ENCODE data around the gene FAM174C.

The FAM174C gene

GRCh38 chr19:1275260-1275975, at the start of gene FAM174C:
Gene FAM174C, plus strand, starts transcription at chr19:1275530. Its CDS starts 20 bp downstream, at chr19:1275550.
- ATAC-seq (peak; percentile 87), DNase-seq (peak; percentile 97)

DNA sequence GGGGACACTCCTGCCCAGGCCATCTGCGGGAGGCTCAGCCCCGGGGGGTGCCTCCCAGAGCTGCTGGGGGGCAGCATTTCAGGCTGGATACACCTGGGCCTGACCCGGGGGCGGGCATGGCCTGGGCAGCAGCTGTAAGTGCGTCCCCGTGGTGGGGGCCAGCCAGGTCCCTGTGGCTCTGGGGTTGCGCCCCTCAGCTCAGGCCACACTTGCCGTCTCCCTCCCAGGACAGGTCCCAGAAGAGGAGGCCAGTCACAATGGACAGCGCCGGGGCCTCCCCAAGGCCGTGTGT, 49.2 kb upstream of the FAM174C start:
- no peak for ATAC-seq

DNA sequence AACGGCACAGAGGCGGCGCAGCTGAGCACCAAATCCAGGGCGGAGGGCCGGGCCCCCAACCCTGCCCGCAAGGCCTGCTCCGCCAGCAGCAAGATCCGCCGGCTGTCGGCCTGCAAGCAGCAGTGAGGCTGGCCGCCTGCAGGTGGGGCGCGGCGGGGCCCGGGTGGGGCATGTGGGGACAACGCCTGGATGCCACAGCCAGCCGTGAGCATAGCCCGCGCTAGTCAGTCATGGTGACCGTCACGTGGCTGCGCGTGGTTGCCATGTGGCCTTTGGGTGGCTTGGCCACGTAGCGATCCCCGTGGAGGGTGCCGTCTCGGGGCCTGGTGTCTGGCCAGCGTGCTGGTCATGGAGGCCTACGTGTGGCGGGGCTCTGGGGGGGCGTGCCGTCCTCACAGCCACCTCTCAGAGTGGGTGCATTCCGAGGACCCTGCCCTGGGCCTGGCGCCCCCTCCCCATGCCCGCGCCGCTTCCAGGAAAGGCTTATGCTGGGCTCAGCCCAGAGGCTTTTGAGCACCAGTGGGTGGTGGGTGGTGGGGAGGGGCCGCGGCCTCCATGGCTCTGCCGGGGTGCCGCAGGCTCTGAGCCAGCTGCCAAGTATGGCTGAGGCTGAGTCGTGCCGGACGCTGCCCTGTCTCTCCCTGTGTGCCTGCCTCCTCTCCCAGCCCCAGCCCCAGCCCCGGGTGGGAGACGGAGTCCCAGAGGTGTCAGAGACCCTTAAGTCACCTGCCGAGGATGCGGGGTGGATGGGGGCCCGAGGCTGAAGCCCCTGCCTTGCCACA, 48.6 kb upstream of the FAM174C start:
- no peak for DNase-seq
- no peak for ATAC-seq

More for the DNA sequence above, 49.2 kb upstream of the FAM174C start:
- DNase-seq: no peak

- ATAC-seq: no peak
- DNase-seq: no peak
These were observed 47.9 kb upstream of the FAM174C start for GRCh38 chr19:1227304-1228054.

DNA sequence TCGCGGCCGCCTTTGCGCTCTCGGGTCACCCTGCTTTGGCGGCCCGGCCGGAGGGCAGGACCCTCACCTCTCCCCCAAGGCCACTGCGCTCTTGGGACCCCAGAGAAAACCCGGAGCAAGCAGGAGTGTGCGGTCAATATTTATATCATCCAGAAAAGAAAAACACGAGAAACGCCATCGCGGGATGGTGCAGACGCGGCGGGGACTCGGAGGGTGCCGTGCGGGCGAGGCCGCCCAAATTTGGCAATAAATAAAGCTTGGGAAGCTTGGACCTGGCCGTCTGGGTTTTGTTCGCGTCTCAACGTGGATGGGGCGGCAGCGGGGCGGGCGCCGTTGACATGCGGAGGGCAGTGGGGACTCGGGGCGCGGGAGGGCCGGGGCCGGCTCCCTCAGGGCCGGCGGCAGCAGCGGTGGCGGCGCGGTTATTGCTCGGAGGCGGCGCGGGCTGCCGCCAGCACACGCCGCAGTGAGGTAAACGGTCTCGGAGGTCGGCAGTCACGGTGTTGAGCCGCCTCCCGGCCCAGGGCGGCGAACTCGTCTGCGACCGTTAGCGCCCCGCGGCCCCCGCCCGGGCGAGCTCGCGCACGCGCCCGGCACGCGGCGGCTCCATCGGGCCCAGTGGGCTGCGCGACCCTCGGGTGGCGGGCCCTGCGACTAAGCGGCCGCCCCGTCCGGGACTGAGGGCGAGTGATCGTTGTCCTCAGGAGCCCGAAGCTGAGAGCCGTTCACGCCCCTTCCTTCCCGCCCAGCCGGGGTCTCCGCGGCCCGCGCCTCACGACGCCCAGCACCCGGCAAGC, 47.0 kb upstream of the FAM174C start:
- DNase-seq (no peak), ATAC-seq (no peak)

DNA sequence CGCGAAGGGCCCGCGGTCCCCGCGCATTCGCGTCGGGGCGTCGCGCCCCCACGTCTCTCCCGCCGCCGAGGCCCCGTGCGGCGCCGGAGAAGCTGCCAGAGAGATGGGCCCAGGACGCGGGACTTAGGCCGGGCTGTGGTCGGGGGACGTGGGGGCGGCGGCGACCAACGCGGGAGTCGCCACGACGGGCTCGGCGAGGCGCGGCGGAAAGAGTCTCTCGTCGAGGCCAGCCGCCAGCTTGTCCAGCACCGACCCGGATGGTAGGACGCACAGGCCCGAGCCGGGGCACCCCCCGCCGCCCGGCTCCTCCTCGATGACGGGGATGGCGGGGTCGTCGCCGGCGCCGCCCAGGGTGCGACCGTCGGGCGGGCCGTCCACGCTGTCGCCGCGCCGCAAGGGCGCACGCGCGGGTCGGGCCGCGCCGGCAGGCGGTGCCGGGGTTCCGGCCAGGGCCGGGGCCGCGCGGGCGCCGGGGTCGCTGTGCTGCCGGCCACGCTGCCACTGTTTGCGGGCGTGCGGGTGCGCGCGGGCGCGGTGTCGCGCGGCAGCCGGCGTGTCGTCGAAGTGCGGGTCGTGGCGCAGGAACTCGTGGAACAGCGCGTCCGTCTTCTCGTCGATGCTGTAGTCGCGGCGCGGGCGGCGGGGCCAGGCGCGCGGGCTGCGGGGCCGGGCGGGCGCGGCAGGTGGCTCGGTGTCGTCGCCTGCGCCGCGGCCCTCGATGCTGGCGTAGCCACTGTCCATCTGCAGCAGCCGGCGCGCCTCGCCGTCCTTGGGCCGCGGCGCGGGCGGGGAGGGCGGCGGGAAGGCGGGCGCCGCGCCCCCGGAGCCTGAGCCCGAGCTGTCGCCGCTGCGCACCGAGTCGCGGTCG, 46.0 kb upstream of the FAM174C start:
- no peak for DNase-seq
- ATAC-seq: no peak

- ATAC-seq (no peak), DNase-seq (no peak)
These were observed 45.2 kb upstream of the FAM174C start for GRCh38 chr19:1229924-1230782.

DNA sequence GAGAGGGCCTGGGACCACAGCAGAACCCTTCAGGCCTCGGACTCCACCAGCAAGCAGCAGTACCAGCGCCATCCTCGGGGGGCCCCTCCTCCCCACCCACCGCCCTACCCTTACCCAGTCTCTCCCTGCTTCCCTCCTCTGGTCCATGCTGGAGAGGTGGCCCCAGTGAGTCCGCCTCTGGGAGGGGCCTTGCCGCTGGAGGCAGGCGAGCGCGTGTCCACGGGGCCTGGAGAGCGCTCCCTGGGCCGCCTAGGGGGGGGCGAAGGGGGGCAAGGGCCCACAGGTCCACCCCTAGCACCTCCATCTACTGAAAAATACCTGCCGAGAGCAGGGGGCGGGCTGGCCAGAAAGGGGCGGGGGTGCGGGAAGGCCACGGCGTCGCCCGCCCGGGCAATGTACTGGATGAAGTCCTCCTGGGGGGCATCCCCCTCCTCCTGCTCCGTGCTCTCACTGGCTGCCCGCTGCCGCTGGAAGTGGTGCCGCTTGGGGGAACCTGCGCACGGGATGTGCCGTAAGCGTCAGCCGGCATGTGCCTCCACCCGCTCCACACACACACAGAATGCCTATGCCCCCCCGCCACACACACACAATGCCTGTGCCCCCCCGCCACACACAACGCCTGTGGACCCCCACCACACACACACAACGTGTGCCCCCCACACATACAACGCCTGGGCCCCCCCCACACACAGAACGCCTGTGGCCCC, 44.4 kb upstream of the FAM174C start:
- no peak for DNase-seq
- ATAC-seq: peak; percentile 21

DNA sequence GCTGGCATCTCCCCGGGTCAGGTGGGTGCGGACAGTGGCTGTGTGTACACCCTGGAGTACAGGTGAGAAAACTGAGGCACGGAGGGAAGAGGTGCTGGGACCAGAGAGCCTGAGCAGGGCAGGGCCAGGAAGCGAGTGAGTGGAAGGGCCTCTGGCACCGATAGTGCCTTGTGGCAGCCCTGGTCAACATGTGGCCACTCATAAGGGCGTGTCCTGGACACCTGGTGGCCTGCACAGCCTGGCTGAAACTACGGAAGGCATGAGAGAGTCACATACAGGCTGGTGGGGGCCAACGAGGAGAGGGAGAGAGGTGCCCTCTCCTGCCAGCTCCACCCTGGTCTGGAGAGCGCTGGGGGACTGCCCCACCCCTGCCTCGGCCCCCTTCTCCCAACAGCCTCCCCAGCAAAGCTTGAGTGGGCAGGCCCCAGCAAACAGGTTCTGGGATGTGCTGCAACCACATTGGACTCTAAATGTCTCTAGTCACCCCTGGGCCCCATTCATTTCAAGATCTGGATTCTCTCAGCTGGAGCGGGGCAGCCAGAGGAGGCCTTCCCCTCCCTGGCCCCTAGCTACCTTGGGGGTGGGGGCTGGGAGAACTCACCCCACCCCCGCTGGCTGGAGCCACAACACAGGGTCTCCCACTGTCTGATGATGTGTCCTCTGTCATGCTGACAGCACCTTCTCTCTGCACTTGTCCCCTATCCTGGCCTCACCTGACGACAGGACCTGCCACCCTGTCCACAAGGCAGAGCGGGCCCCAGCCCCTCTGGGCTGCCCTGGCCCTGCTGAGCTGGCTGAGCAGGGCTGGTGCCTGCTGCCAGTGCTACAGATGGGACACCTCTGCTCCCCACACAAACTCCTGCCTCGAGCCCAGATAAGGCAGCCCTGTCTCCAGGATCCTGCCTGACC, 43.3 kb upstream of the FAM174C start:
- ATAC-seq: no peak
- no peak for DNase-seq

- DNase-seq (no peak), ATAC-seq (no peak)
These were observed 42.7 kb upstream of the FAM174C start for GRCh38 chr19:1232652-1233072.

DNA sequence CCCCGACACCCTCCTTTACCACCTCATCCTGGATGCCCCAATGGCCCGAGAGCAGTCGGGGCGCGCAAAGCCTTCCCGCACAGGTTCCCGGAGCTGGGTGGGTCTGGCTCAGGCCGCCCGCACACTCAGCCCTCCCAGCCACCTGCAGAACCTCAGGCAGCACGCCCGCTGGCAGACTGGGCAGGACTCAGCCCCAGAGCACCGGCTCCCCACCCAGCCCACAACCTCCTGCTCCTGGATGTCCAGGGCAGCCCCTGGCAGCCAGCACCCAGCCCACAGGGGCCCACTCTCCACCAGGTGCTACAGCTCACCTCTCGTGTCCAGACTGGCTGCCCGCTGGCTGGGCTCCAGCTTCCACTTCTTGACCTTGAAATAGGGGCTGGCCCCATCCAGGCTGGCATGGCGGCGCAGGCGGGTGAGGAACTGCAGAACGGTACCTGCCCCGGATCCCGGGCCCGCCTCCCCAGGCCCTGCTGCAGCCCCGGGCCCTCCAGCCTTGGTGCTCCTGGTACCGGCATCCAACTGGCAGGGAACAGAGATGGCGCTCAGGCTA, 42.1 kb upstream of the FAM174C start:
- DNase-seq: no peak
- no peak for ATAC-seq

DNA sequence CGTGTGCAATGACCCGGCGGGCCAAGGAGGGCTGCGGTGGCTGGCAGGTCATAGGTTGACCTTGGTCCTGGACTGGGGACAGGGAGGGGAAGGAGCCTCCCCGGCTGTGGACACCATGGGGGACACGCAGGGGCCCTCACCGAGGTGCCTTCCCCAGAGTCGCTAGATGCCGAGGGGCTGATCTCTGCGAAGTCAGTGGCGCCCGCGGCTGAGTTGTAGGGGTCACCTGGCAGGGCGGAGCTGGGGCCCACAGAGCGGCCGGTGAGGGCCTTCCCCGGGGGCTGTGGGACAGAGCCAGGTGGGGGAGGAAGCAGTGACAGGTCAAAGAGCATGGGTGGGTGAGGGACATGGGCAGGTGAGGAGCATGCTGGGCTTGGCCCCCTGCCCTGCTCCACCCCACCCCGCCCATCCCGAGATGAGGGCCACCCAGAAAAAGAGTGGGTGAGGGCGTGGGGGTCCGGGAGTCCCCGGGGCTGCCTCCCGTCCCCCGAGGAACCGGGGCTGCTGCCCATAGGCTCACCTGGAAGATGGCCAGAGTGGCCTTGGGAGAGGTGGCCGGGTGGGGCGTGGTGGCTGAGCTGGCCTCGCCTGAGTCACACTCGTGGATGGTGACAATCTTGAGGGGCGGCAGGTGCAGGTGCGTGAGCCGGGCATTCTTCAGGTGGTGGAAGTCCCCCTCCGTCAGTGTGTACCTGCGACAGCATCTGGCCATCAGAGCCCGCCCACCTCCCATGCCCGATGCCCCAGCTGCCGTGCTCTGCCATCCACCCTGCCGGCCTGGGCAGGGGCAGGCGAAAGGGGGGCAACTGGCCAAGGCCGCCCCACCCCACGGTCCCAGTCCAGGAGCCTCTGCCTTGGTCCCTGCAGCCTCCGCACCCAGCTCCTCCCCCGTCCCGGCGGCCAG, 41.0 kb upstream of the FAM174C start:
- no peak for DNase-seq
- ATAC-seq: no peak

- DNase-seq (no peak), ATAC-seq (no peak)
These were observed 40.4 kb upstream of the FAM174C start for GRCh38 chr19:1234955-1235380.

DNA sequence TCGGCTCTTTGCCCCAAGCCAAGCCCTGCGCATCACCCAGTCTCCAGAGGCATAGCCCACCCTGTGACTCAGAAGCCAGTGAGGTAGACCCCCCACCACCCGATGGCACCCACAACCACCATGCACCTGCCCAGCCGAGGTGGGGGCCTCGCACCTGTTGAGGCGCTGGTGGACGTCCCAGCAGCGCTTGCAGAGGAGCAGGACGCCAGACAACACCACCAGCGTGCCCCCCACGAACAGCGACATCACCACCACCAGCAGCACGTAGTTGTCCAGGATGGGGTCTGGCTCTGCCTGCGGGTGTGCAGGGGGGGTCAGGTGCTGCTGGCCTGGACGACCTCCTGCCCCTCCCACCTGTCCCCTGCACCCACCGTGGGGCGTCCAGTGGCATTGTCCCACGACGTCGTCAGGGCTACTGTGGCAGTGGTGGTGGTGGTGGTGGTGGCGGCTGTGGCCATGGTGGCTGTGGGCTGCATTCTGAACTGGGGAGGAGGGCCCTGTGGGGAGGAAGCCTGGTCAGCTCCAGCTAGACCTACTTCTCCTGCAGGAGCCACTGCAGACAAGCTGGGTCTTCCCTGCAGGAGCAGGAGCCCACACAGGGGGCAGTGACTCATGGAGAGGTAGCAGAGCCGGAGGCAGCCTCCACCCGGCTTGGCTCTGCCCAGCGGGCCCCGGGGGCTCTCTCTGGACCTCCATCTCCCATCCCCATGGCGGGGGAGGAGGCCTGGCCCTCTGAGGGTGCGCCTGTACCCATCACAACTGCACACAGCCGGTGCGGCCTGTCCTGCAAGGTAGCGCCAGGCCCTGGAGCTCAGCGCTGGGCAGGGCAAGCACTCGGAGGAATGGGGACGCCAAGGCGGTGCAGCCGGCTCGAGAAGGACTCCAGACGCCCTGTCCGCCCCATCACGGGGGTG, 39.4 kb upstream of the FAM174C start:
- DNase-seq (no peak), ATAC-seq (no peak)

DNA sequence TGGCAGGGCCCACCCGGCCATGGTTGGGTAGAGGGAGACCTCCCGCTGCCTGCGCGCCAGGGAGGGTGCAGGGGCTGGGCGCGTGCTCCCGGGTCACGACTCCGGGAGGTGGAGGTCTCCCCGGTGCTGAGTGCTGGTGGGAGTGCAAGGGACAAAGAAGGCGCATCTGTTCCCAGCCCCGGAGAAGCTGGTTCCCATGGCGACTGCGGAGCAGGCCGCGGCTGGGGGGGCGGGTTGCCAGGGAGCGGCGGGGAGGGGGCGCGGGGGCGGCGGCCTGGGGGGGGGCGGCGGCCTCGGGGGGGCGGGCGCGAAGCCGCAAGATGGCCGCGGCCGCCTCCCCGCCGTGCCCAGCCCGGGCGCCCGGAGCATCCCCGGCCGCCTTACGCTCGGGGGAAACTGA, 38.8 kb upstream of the FAM174C start:
- no peak for DNase-seq
- ATAC-seq: no peak
